Activated CD8-positive, alpha-beta memory T cell treated with anti-CD3 and anti-CD28 coated beads, Interleukin-2, amount 50 U/mL, for 1 hour (primary cell): ENCODE data around the gene TRAK1.
"Not testable (repeated sequence)": the region's sequence is repeated elsewhere in the genome, so short reads cannot be mapped to it uniquely, and the experiment has no call there.

ENCODE experiments used
- DNase-seq: peaks from one replicate; pipeline ENCODE4 v3.0.0-alpha.2; 2020; ENCODE audit errors: extremely low read depth

Gene TRAK1

GRCh38 chr3:42096796-42097565 lies 5.8 kb downstream of the TRAK1 start:
- DNase-seq = no peak

- no peak for DNase-seq
These were observed 6.4 kb downstream of the TRAK1 start for GRCh38 chr3:42097566-42097946.

GRCh38 chr3:42098171-42098570 lies 7.0 kb downstream of the TRAK1 start:
- DNase-seq = no peak

- DNase-seq = no peak
These were observed 8.0 kb downstream of the TRAK1 start for GRCh38 chr3:42099020-42099765.

- DNase-seq = no peak
These were observed 9.9 kb downstream of the TRAK1 start for GRCh38 chr3:42101048-42101447.

DNA sequence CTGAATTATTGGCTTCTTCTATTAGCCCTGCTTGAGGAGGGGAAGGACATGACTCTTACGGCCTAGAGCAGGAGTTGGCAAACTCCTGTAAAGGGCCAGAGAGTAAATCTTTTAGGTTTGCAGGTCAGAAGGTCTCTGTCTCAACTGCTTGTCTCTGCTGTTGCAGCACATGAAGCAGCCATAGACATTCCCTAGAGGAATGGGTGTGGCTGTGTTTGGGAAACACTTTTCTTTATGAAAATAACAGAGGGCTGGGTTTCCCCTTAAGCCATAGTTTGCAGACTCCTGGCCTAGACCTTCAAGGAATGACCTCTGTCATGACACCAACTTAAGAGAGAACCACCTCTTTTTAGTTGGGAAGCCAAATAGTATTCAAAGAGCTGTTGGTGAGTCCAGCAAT lies 10.3 kb downstream of the TRAK1 start:
- no peak for DNase-seq

DNA sequence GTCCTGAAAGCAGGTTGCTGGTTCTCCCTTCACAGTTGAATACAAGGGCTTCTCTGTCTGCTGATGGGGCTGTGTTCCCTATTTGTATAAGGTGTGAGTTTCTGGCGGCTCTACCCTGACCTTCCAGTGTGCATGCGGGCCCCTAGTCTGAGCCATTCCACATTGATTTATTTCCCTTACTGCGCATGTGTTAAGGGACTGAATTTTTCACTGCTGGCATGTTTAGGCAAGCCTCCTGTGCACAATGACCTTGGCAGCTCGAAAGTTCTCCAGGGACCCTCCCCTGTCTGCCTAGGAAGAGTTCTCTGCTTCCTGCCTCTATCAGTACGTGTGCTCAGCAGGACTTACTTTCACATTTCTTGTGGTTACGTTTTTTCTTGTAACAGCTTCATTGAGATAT lies 11.4 kb downstream of the TRAK1 start:
- no peak for DNase-seq

DNA sequence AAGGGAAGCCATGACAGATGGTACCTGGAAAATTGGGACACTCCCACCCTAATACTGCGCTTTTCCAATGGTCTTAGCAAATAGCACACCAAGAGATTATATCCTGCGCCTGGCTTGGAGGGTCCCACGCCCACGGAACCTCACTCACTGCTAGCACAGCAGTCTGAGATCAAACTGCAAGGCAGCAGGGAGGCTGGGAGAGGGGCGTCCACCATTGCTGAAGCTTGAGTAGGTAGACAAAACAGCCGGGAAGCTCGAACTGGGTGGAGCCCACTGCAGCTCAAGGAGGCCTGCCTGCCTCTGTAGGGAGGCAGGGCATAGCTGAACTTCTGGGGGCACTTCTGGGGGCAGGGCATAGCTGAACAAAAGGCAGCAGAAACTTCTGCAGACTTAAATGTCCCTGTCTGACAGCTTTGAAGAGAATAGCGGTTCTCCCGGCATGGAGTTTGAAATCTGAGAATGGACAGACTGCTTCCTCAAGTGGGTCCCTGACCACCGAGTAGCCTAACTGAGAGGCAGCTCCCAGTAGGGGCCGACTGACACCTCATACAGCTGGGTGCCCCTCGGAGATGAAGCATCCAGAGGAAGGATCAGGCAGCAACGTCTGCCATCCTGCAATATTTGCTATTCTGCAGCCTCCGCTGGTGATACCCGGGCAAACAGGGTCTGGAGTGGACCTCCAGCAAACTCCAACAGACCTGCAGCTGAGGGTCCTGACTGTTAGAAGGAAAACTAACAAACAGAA lies 12.9 kb downstream of the TRAK1 start:
- not testable (repeated sequence) for DNase-seq

DNA sequence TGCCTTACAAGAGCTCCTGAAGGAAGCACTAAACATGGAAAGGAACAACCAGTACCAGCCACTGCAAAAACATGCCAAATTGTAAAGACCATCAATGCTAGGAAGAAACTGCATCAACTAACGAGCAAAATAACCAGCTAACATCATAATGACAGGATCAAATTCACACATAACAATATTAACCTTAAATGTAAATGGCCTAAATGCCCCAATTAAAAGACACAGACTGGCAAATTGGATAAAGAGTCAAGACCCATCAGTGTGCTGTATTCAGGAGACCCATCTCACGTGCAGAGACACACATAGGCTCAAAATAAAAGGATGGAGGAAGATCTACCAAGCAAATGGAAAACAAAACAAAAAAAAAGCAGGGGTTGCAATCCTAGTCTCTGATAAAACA lies 14.8 kb downstream of the TRAK1 start:
- DNase-seq = not testable (repeated sequence)

DNA sequence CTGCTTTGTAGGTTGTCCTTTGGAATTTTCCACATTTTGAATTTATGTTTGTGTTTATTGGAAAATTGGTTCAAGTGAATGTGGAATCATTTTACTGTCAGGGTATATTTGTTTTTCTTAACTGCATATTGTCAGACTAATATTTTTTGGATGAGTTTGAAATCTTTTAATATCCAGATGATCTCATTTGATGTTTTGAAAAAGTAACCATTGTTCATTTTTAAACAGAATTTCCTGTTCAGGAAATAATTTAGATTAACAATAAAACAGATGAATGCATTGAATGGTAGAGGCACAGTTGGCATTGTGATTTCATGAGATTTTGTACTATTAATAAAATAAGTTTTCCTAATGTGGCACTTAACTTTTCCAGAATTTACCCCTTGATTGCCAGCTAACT lies 15.5 kb downstream of the TRAK1 start:
- DNase-seq = no peak

DNA sequence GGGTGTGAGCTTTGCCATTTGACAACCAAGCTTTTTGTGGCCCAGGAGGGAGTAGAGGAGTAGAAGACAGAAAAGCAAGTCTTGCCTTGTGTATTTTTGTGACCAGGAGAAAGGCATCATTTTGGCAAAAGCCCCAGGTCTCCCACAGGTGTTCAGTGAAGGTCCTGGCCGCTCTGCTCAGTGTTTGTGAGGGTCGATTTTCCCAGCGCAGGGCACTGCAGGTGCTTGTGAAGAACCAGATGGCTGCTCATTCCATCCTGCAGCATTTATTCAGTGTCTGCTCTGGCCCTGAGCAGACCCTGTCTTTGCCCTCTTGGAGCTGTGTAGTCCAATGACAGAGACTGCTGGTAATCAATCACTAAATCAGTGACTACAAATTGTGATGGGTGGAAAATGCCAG lies 19.5 kb downstream of the TRAK1 start:
- DNase-seq = no peak

GRCh38 chr3:42114130-42114725 lies 23.1 kb downstream of the TRAK1 start:
- DNase-seq = no peak

GRCh38 chr3:42115215-42115614 lies 24.1 kb downstream of the TRAK1 start:
- DNase-seq = no peak

DNA sequence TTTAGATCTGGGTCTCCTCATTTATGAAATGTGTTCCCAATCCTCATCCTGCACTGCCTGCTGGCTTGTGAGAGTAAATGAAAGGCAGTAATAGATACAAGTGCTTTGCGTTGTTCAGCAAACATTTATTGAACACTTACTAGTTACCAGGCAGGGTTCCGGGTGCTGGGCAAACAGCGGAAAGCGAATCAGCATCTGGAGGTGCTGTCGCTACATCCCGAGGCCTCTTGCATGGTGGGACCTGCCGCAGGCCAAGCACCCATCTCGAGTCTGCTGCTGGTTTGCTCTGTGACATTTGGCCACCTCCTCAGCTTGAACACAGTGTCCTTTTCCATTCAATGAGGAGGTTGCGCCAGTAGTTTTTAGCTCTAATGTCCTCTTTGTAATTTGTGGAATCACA lies 24.8 kb downstream of the TRAK1 start:
- DNase-seq = no peak

GRCh38 chr3:42116466-42116865 lies 25.3 kb downstream of the TRAK1 start:
- DNase-seq = no peak

GRCh38 chr3:42117175-42118008 lies 26.2 kb downstream of the TRAK1 start:
- DNase-seq = no peak

GRCh38 chr3:42118762-42119361 lies 27.7 kb downstream of the TRAK1 start:
- DNase-seq = no peak

DNA sequence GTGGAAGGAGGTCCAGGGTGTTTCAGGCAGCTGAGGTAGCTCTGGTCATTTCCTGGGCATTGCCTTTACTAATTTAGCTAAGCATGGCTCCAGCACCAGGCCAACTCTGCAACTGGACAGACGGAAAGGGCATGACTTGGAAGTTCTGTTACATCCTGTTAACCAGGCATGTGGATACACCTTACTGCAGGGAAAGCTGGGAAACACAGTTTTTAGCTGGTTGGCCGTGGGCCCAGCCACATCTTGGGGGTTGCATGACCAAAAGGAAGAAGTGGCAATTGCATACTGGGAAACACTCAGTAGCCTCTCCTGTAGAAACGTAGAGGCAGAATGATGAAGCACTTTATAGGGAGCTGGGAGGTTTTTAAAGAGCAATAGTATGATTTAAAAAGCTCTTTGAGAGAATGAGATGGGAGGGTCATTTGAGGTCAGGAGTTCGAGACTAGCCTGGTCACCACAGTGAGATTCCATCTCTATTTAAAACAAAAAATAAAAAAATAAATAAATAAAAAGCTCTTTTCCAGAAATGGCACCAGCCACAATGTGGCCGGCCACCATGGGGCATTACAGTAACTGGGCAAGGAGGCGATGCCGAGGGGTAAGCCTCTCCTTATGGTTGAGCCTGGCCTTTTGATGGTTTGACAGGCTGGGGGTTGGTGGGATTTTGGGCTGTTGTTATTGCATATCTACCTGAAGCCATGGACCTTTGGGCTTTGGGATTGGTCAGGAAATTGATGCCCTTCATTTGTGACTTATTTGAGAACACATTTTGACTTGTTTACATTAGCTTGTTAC lies 28.6 kb downstream of the TRAK1 start:
- no peak for DNase-seq

- DNase-seq = no peak
These were observed 29.7 kb downstream of the TRAK1 start for GRCh38 chr3:42120866-42121265.
